PC-3 (cell line): ENCODE measurements around the gene COMMD7. TPM values are rescaled to one million over a fixed set of nuclear protein-coding genes. Genes with fewer than 3 reads are reported as not detected.
A peak's percentile ranks its signal among the peaks of the same experiment; 100 is the strongest.

ENCODE experiments used
- ATAC-seq: fragments of 200-7000 bp; cut with Tn5 transposase; 2 replicates; pipeline ENCODE4 v1.9.1; 2020; ENCODE audit warnings: mild to moderate bottlenecking, moderate library complexity
- BruUV-seq: library from RNA; stranded (reverse); fragments of 400-500 nt; replicated peaks from 2 replicates; lab custom pipeline; 2021; lab: Mats Ljungman, UMichigan
- CTCF ChIA-PET: fragments of 300-600 bp; sonication (Branson Sonifier 250); formaldehyde crosslinking; loops from one replicate; lab custom pipeline; 2022; ENCODE audit warnings: antibody characterized with exemption; lab: Charles Lee
- POLR2A ChIA-PET: fragments of 300-600 bp; sonication (Branson Sonifier 250); formaldehyde crosslinking; loops from one replicate; lab custom pipeline; 2022; ENCODE audit warnings: antibody characterized with exemption; ENCODE audit not compliant: unreplicated experiment; lab: Charles Lee
- DNase-seq: peaks from one replicate; pipeline ENCODE4 v3.0.0-alpha.2; 2015
- H2AFZ ChIP-seq: fragments of 300-600 bp; sonication (generic); 2 replicates; pipeline ENCODE4 v1.6.0; 2016; ENCODE audit warnings: antibody characterized with exemption, low read length
- H3F3A ChIP-seq: fragments of 300-600 bp; sonication (generic); one replicate; pipeline ENCODE4 v1.6.0; 2017; ENCODE audit warnings: antibody characterized with exemption, low read length, control low read depth, mild to moderate bottlenecking; ENCODE audit not compliant: unreplicated experiment
- H3K27ac ChIP-seq: fragments of 300-600 bp; sonication (generic); 2 replicates; pipeline ENCODE4 v1.5.1; 2016; ENCODE audit warnings: mild to moderate bottlenecking, low read length
- H3K27me3 ChIP-seq: fragments of 300-600 bp; sonication (generic); 2 replicates; pipeline ENCODE4 v1.6.1; 2016; ENCODE audit warnings: low read length, mixed read lengths
- H3K36me3 ChIP-seq: fragments of 300-600 bp; sonication (generic); 2 replicates; pipeline ENCODE4 v1.6.1; 2016; ENCODE audit warnings: low read depth, mixed run types, low read length, mixed read lengths
- H3K4me1 ChIP-seq: fragments of 300-600 bp; sonication (generic); 2 replicates; pipeline ENCODE4 v1.5.1; 2016; ENCODE audit warnings: low read length; ENCODE audit not compliant: insufficient read depth
- H3K4me2 ChIP-seq: fragments of 300-600 bp; sonication (generic); 2 replicates; pipeline ENCODE4 v1.6.0; 2016; ENCODE audit warnings: low read length
- H3K4me3 ChIP-seq: fragments of 300-600 bp; sonication (generic); 2 replicates; pipeline ENCODE4 v1.5.1; 2016; ENCODE audit warnings: mild to moderate bottlenecking, low read length, mixed read lengths
- H3K79me2 ChIP-seq: fragments of 300-600 bp; sonication (generic); 2 replicates; pipeline ENCODE4 v1.6.1; 2017; ENCODE audit warnings: low read length, mixed read lengths
- H3K9ac ChIP-seq: fragments of 300-600 bp; sonication (generic); 2 replicates; pipeline ENCODE4 v1.6.0; 2016; ENCODE audit warnings: mild to moderate bottlenecking, low read length
- H3K9me2 ChIP-seq: fragments of 300-600 bp; sonication (generic); replicated peaks from 2 replicates; pipeline ENCODE4 v1.6.1; 2016; ENCODE audit warnings: mixed run types, low read length, mixed read lengths
- H3K9me3 ChIP-seq: fragments of 300-600 bp; sonication (generic); 2 replicates; pipeline ENCODE4 v1.6.1; 2016; ENCODE audit warnings: low read length, mixed read lengths
- H4K20me1 ChIP-seq: fragments of 300-600 bp; sonication (generic); 2 replicates; pipeline ENCODE4 v1.6.1; 2016; ENCODE audit warnings: low read length, mixed read lengths
- CTCF ChIP-seq: fragments of 300-600 bp; sonication (generic); conservative IDR thresholded peaks from 2 replicates; pipeline ENCODE4 v1.5.1; 2017; ENCODE audit warnings: antibody characterized with exemption, low read depth, mild to moderate bottlenecking, low read length
- EZH2 ChIP-seq: fragments of 300-600 bp; sonication (generic); IDR thresholded peaks from one replicate; pipeline ENCODE4 v1.6.1; 2017; ENCODE audit warnings: antibody characterized with exemption, mild to moderate bottlenecking, low read length; ENCODE audit not compliant: unreplicated experiment
- EZH2phosphoT487 ChIP-seq: fragments of 300-600 bp; sonication (generic); IDR thresholded peaks from 2 replicates; pipeline ENCODE4 v1.6.1; 2018; ENCODE audit warnings: mild to moderate bottlenecking, antibody characterized with exemption, low read length, borderline replicate concordance
- intact Hi-C: fragments of 100-400 bp; cut with micrococcal nuclease; formaldehyde crosslinking; loops from 2 replicates; pipeline ENCODE4 v1.9.0; 2023
- total RNA-seq: library from RNA; depleted of rRNA; stranded (reverse); fragments of >200 nt; gene quantifications from 2 replicates; pipeline ENCODE4 v1.2.3, GENCODE V29; 2014

The COMMD7 gene
- total RNA-seq, 1 experiment from 2014 or later: 33.5 TPM

GRCh38 chr20:32779500-32780211, 36.4 kb upstream of the COMMD7 start:
- peak; percentile 17; the same call in 1 of the 2 replicates for TF ChIP-seq CTCF
- TF ChIP-seq EZH2: no peak
- H3K4me2 ChIP-seq: no peak overlapping the region
- peaks cover 14% of the 10 kb centered on the region for H3K4me1 ChIP-seq
- peaks cover 5% of the 10 kb centered on the region for H3K36me3 ChIP-seq
- no peak overlapping the region for H3K4me3 ChIP-seq
- H3K9me2 ChIP-seq: no peaks in the 10 kb centered on the region
- H3K79me2 ChIP-seq: no peaks in the 10 kb centered on the region
- H3K27me3 ChIP-seq: no peaks in the 10 kb centered on the region
- H4K20me1 ChIP-seq: no peaks in the 10 kb centered on the region
- POLR2A ChIA-PET: no interaction called here
- CTCF ChIA-PET: interaction anchor here (3.7 kb wide), 1 partner anchor 106 kb away, joined by 83 read pairs; the partner anchor contains the start of gene C20orf203
- H3K27ac ChIP-seq: no peak overlapping the region
- H3K9me3 ChIP-seq: no peaks in the 10 kb centered on the region
- BruUV-seq: no TSS peak
- no peaks in the 10 kb centered on the region for H3F3A ChIP-seq
- no peak overlapping the region for H3K9ac ChIP-seq
- DNase-seq (no peak), ATAC-seq (no peak)
- intact Hi-C loops: no loop called here
- H2AFZ ChIP-seq: no peak overlapping the region

GRCh38 chr20:32777177-32777956, 34.1 kb upstream of the COMMD7 start:
- no peaks in the 10 kb centered on the region for H4K20me1 ChIP-seq
- H3K36me3 ChIP-seq: peaks cover 5% of the 10 kb centered on the region; the same call in 1 of the 2 replicates
- no TSS peak for BruUV-seq
- POLR2A ChIA-PET: interaction anchor here (0.5 to 0.6 kb wide), 2 partner anchors 95 to 279 kb away, joined by 3 to 24 read pairs; no protein-coding TSS in a partner anchor
- H3K4me3 ChIP-seq: no peak overlapping the region
- intact Hi-C loops: no loop called here
- CTCF ChIA-PET: interaction anchor here (0.6 to 3.7 kb wide), 11 partner anchors 12 to 119 kb away, joined by 3 to 83 read pairs (median 5); partner anchors contain the start of genes C20orf203 and COMMD7
- H3K9me3 ChIP-seq: no peaks in the 10 kb centered on the region
- no peaks in the 10 kb centered on the region for H3K27me3 ChIP-seq
- no peak overlapping the region for H3K27ac ChIP-seq
- H3K4me2 ChIP-seq: peak overlapping the region; percentile 18; the same call in 1 of the 2 replicates
- DNase-seq (no peak), ATAC-seq (no peak)
- H2AFZ ChIP-seq: no peak overlapping the region
- H3K4me1 ChIP-seq: peaks cover 14% of the 10 kb centered on the region
- H3K79me2 ChIP-seq: 0 out of 2 replicates have a peak, but pooled peaks cover 2% of the 10 kb centered on the region
- no peaks in the 10 kb centered on the region for H3K9me2 ChIP-seq
- TF ChIP-seq EZH2phosphoT487 (no peak), EZH2 (no peak), CTCF (no peak)
- H3K9ac ChIP-seq: no peak overlapping the region
- no peaks in the 10 kb centered on the region for H3F3A ChIP-seq
